Raji (cell line): ENCODE results near the gene FFAR3.

Experiments used
- POLR2A ChIP-seq: IDR thresholded peaks from 2 replicates; pipeline ENCODE4 v1.6.1; 2011; ENCODE audit warnings: low read depth, low read length, control low read depth; ENCODE audit not compliant: insufficient read depth

The FFAR3 gene

GRCh38 chr19:35320065-35320713, 38.1 kb upstream of the FFAR3 start:
- TF ChIP-seq POLR2A = no peak

- no peak for TF ChIP-seq POLR2A
Measured at GRCh38 chr19:35321291-35321690, 37.0 kb upstream of the FFAR3 start.

GRCh38 chr19:35322014-35322413, 36.2 kb upstream of the FFAR3 start:
- TF ChIP-seq POLR2A = no peak

GRCh38 chr19:35327642-35328041, 30.6 kb upstream of the FFAR3 start:
- TF ChIP-seq POLR2A = no peak

GRCh38 chr19:35328851-35329285, 29.4 kb upstream of the FFAR3 start, which contains the start of gene CD22:
Gene CD22, plus strand, starts transcription at chr19:35329187. Its CDS starts 2,854 bp downstream, at chr19:35332041.
- TF ChIP-seq POLR2A = peak; percentile 96

- peak; percentile 8; the same call in 1 of the 2 replicates for TF ChIP-seq POLR2A
Measured at GRCh38 chr19:35329323-35329722, 28.9 kb upstream of the FFAR3 start.

- TF ChIP-seq POLR2A = peak; percentile 82
Measured at GRCh38 chr19:35330475-35330874, 27.8 kb upstream of the FFAR3 start.

GRCh38 chr19:35331551-35332214, 26.6 kb upstream of the FFAR3 start:
- TF ChIP-seq POLR2A = 0 out of 2 replicates have a peak, but pooled peaks have one; percentile 22

GRCh38 chr19:35332817-35333216, 25.4 kb upstream of the FFAR3 start:
- TF ChIP-seq POLR2A = no peak

- no peak for TF ChIP-seq POLR2A
Measured at GRCh38 chr19:35334144-35334753, 24.0 kb upstream of the FFAR3 start.

- TF ChIP-seq POLR2A = no peak
Measured at GRCh38 chr19:35336166-35336955, 21.9 kb upstream of the FFAR3 start.

GRCh38 chr19:35337097-35337983, 20.9 kb upstream of the FFAR3 start:
- TF ChIP-seq POLR2A = no peak

GRCh38 chr19:35337984-35338296, 20.3 kb upstream of the FFAR3 start:
- no peak for TF ChIP-seq POLR2A

GRCh38 chr19:35340431-35340830, 17.8 kb upstream of the FFAR3 start:
- no peak for TF ChIP-seq POLR2A
